SK-N-SH treated with all-trans-retinoic acid at 6 μM for 48 hours (cell line): Measurements from ENCODE around the gene SCGB1D4.

Source experiments
- ATAC-seq: fragments of 200-7000 bp; cut with Tn5 transposase; 3 replicates; pipeline ENCODE4 v1.9.1; 2020; ENCODE audit warnings: mild to moderate bottlenecking, moderate library complexity
- ARNTL ChIP-seq: fragments of 450-650 bp; formaldehyde crosslinking; IDR thresholded peaks from 2 replicates; pipeline ENCODE4 v1.5.0; 2020; ENCODE audit warnings: low read depth, mild to moderate bottlenecking, moderate library complexity, borderline replicate concordance
- BACH2 ChIP-seq: fragments of 250-450 bp; sonication (Bioruptor Pico); IDR thresholded peaks from 2 replicates; pipeline ENCODE4 v1.9.0; 2021; ENCODE audit warnings: mild to moderate bottlenecking, borderline replicate concordance
- CREB5 ChIP-seq: fragments of 250-450 bp; sonication (Bioruptor Pico); IDR thresholded peaks from 2 replicates; pipeline ENCODE4 v1.5.1; 2020; ENCODE audit warnings: low read depth, mild to moderate bottlenecking, moderate library complexity
- CSRNP3 ChIP-seq: fragments of 250-450 bp; sonication (Bioruptor Pico); IDR thresholded peaks from 2 replicates; pipeline ENCODE4 v1.5.1; 2021; ENCODE audit warnings: mild to moderate bottlenecking, moderate library complexity
- GLIS3 ChIP-seq: fragments of 250-450 bp; sonication (Bioruptor Pico); IDR thresholded peaks from 2 replicates; pipeline ENCODE4 v1.5.0; 2020; ENCODE audit warnings: mild to moderate bottlenecking, moderate library complexity
- ISL1 ChIP-seq: fragments of 250-450 bp; sonication (Bioruptor Pico); IDR thresholded peaks from 2 replicates; pipeline ENCODE4 v2.1.2; 2022; ENCODE audit warnings: mild to moderate bottlenecking, moderate library complexity
- PATZ1 ChIP-seq: fragments of 250-450 bp; sonication (Bioruptor Pico); IDR thresholded peaks from 2 replicates; pipeline ENCODE4 v1.8.0; 2020; ENCODE audit warnings: mild to moderate bottlenecking, moderate library complexity, borderline replicate concordance
- RARB ChIP-seq: fragments of 250-450 bp; sonication (Bioruptor Pico); IDR thresholded peaks from 2 replicates; pipeline ENCODE4 v1.8.0; 2021; ENCODE audit warnings: mild to moderate bottlenecking, moderate library complexity
- SNAI2 ChIP-seq: fragments of 250-450 bp; sonication (Bioruptor Pico); IDR thresholded peaks from 2 replicates; pipeline ENCODE4 v1.5.0; 2020; ENCODE audit warnings: mild to moderate bottlenecking, moderate library complexity
- ZNF565 ChIP-seq: fragments of 450-650 bp; formaldehyde crosslinking; conservative IDR thresholded peaks from 2 replicates; pipeline ENCODE4 v1.5.0; 2020; ENCODE audit warnings: low read depth, mild to moderate bottlenecking, moderate library complexity
- ZNF70 ChIP-seq: fragments of 450-650 bp; formaldehyde crosslinking; IDR thresholded peaks from 2 replicates; pipeline ENCODE4 v1.5.0; 2020; ENCODE audit warnings: mild to moderate bottlenecking, moderate library complexity

The SCGB1D4 gene

GRCh38 chr11:62253999-62254542, 44.8 kb downstream of the SCGB1D4 start:
- ATAC-seq, result no peak
- TF ChIP-seq ISL1 (CRISPR knock-in tag) (no peak), GLIS3 (no peak), SNAI2 (CRISPR knock-in tag) (no peak), BACH2 (no peak), ARNTL (no peak), CSRNP3 (no peak), PATZ1 (CRISPR knock-in tag) (no peak), CREB5 (CRISPR knock-in tag) (no peak), ZNF70 (CRISPR knock-in tag) (no peak), ZNF565 (CRISPR knock-in tag) (no peak), RARB (CRISPR knock-in tag) (no peak)

GRCh38 chr11:62251698-62252097, 47.2 kb downstream of the SCGB1D4 start:
- ATAC-seq, result no peak
- no peak for TF ChIP-seq PATZ1 (CRISPR knock-in tag)
- no peak for TF ChIP-seq ISL1 (CRISPR knock-in tag)
